ENCODE data around the gene MS4A8.

DNA sequence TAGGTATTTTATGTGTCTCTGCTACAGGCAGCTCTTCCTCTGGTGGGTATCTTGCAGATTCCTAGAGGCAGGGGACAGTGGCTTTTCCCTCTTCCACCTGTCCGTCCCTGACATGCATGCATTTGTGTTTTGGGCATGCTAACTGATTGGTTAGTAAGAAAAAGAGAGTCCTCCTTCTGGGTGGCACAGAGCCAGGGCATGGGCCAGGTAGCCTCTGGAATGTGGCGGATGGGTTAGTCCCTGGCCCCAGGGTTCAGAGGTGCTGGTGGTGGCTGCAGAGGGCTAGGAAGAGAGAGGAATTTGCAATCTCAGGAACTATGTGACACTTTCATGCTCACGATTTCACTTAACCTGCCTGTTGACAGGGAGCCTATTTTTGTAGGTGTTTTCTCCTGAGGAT, 51.5 kb downstream of the MS4A8 start:
- no peak for TF ChIP-seq POLR2A (IDR thresholded peaks at IDR 0.05)
- TF ChIP-seq, protein P1, sequence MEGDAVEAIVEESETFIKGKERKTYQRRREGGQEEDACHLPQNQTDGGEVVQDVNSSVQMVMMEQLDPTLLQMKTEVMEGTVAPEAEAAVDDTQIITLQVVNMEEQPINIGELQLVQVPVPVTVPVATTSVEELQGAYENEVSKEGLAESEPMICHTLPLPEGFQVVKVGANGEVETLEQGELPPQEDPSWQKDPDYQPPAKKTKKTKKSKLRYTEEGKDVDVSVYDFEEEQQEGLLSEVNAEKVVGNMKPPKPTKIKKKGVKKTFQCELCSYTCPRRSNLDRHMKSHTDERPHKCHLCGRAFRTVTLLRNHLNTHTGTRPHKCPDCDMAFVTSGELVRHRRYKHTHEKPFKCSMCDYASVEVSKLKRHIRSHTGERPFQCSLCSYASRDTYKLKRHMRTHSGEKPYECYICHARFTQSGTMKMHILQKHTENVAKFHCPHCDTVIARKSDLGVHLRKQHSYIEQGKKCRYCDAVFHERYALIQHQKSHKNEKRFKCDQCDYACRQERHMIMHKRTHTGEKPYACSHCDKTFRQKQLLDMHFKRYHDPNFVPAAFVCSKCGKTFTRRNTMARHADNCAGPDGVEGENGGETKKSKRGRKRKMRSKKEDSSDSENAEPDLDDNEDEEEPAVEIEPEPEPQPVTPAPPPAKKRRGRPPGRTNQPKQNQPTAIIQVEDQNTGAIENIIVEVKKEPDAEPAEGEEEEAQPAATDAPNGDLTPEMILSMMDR (IDR thresholded peaks at IDR 0.05) = no peak
